Endothelial cell of umbilical vein (primary cell): ENCODE results near the gene HADHB. TPM values are rescaled to one million over a fixed set of nuclear protein-coding genes. Genes with fewer than 3 reads are reported as not detected.

Experiments
- BruUV-seq: library from RNA; stranded (reverse); fragments of 400-500 nt; replicated peaks from 2 replicates; lab custom pipeline; 2021; lab: Mats Ljungman, UMichigan
- CTCF ChIA-PET: fragments of 300-600, 350-600 bp; sonication (Branson Sonifier 250); formaldehyde crosslinking; loops from one replicate; lab custom pipeline; 2021; ENCODE audit warnings: antibody characterized with exemption, inconsistent platforms; lab: Charles Lee
- POLR2A ChIA-PET: fragments of 300-600, 350-600 bp; sonication (Branson Sonifier 250); formaldehyde crosslinking; loops from one replicate; lab custom pipeline; 2021; ENCODE audit warnings: antibody characterized with exemption, inconsistent platforms; lab: Charles Lee
- DNase-seq: peaks from one replicate; pipeline ENCODE4 v3.0.0-alpha.2; 2011; ENCODE audit warnings: low read depth, low spot score
- FAIRE-seq: peaks from 2 replicates; lab custom pipeline; 2011; peaks lifted over from hg19 to GRCh38; lab: Jason Lieb, UNC
- H2AFZ ChIP-seq: 2 replicates; pipeline ENCODE4 v1.6.0; 2012; ENCODE audit warnings: low read depth, low read length, control low read depth, inconsistent platforms
- H3K27ac ChIP-seq: 2 replicates; pipeline ENCODE4 v1.5.1; 2011; ENCODE audit warnings: low read depth, mild to moderate bottlenecking, control low read depth, low read length, moderate library complexity; ENCODE audit not compliant: insufficient read depth
- H3K27me3 ChIP-seq, 2 experiments: 2 replicates each; pipeline versions ENCODE4 v1.6.0 to v1.6.1; 2011; ENCODE audit warnings: low read length in 2 of 2, mixed read lengths in 1 of 2; ENCODE audit not compliant: control insufficient read depth in 2 of 2, insufficient read depth in 2 of 2
- H3K36me3 ChIP-seq, 2 experiments: 2 replicates in 1 of 2; 3 replicates in 1 of 2; pipeline ENCODE4 v1.5.1; 2011; ENCODE audit warnings: low read length in 2 of 2, mild to moderate bottlenecking in 1 of 2, moderate library complexity in 1 of 2; ENCODE audit not compliant: control insufficient read depth in 2 of 2, insufficient read depth in 2 of 2; ENCODE audit errors: extremely low read depth in 1 of 2
- H3K4me1 ChIP-seq: 3 replicates; pipeline ENCODE4 v1.5.1; 2011; ENCODE audit warnings: mild to moderate bottlenecking, low read length; ENCODE audit not compliant: control insufficient read depth, insufficient read depth; ENCODE audit errors: extremely low read depth
- H3K4me2 ChIP-seq: 2 replicates; pipeline ENCODE4 v1.6.1; 2011; ENCODE audit warnings: low read length, control low read depth, mixed read lengths; ENCODE audit not compliant: insufficient read depth
- H3K4me3 ChIP-seq, 3 experiments: fragments of 200-600 bp in 1 of 3; sonication (generic), shearing (Covaris generic) in 1 of 3; replicated peaks in 1 of 3; 2 replicates each; pipeline ENCODE4 v1.5.1; 2011 to 2016; ENCODE audit warnings: control low read depth in 3 of 3, low read length in 3 of 3, mild to moderate bottlenecking in 2 of 3, inconsistent platforms in 1 of 3, low read depth in 1 of 3, moderate library complexity in 1 of 3; ENCODE audit not compliant: insufficient read depth in 1 of 3
- H3K79me2 ChIP-seq: 2 replicates; pipeline ENCODE4 v1.6.0; 2012; ENCODE audit warnings: low read length, inconsistent platforms; ENCODE audit not compliant: control insufficient read depth, insufficient read depth
- H3K9ac ChIP-seq: replicated peaks from 2 replicates; pipeline ENCODE3; 2011; ENCODE audit warnings: low read length, control low read depth; ENCODE audit not compliant: insufficient read depth; ENCODE audit errors: extremely low read depth
- H3K9me1 ChIP-seq: replicated peaks from 3 replicates; pipeline ENCODE4 v1.6.0; 2011; ENCODE audit warnings: mild to moderate bottlenecking, low read length; ENCODE audit not compliant: control insufficient read depth, insufficient read depth; ENCODE audit errors: extremely low read depth
- H3K9me3 ChIP-seq: replicated peaks from 2 replicates; pipeline ENCODE4 v1.5.1; 2012; ENCODE audit warnings: low read length, inconsistent platforms; ENCODE audit not compliant: control insufficient read depth, insufficient read depth
- H4K20me1 ChIP-seq: replicated peaks from 2 replicates; pipeline ENCODE3; 2011; ENCODE audit warnings: mild to moderate bottlenecking, low read length; ENCODE audit not compliant: control insufficient read depth, insufficient read depth; ENCODE audit errors: extremely low read depth
- CTCF ChIP-seq, 2 donors: IDR thresholded peaks; 1 replicate in 1 of 2; 2 replicates in 1 of 2; pipeline ENCODE4 v1.5.1; 2011; ENCODE audit warnings: low read length in 2 of 2, mild to moderate bottlenecking in 2 of 2, moderate library complexity in 2 of 2, control low read depth in 1 of 2, inconsistent platforms in 1 of 2, low read depth in 1 of 2; ENCODE audit not compliant: insufficient read depth in 1 of 2; ENCODE audit errors: extremely low read depth in 1 of 2
- EZH2 ChIP-seq: IDR thresholded peaks from 2 replicates; pipeline ENCODE4 v1.6.1; 2012; ENCODE audit warnings: borderline replicate concordance, low read depth, mild to moderate bottlenecking, moderate library complexity, low read length, inconsistent platforms; ENCODE audit not compliant: severe bottlenecking
- FOS ChIP-seq: IDR thresholded peaks from 2 replicates; pipeline ENCODE4 v1.6.1; 2011; ENCODE audit warnings: mild to moderate bottlenecking, low read length, moderate library complexity, borderline replicate concordance; ENCODE audit not compliant: insufficient read depth
- GATA2 ChIP-seq: IDR thresholded peaks from 2 replicates; pipeline ENCODE4 v1.7.0; 2011; ENCODE audit warnings: low read depth, mild to moderate bottlenecking, moderate library complexity, mixed read lengths, low read length; ENCODE audit not compliant: insufficient read length, insufficient read depth
- JUN ChIP-seq: IDR thresholded peaks from 2 replicates; pipeline ENCODE4 v1.6.1; 2011; ENCODE audit warnings: borderline replicate concordance, low read depth; ENCODE audit not compliant: insufficient read length, insufficient read depth
- MAX ChIP-seq: IDR thresholded peaks from 2 replicates; pipeline ENCODE4 v1.6.1; 2011; ENCODE audit not compliant: insufficient read depth, insufficient read length
- MYC ChIP-seq: IDR thresholded peaks from one replicate; pipeline ENCODE4 v1.6.1; 2011; ENCODE audit warnings: mild to moderate bottlenecking, low read depth, low read length
- POLR2A ChIP-seq: IDR thresholded peaks from 2 replicates; pipeline ENCODE4 v1.6.1; 2012; ENCODE audit warnings: low read depth, mild to moderate bottlenecking, control low read depth, low read length
- POLR2AphosphoS5 ChIP-seq: IDR thresholded peaks from 2 replicates; pipeline ENCODE4 v1.6.1; 2012; ENCODE audit warnings: low read depth, mild to moderate bottlenecking, control low read depth, low read length, moderate library complexity; ENCODE audit not compliant: insufficient read depth
- dilution Hi-C: fragments of 300-500 bp; cut with MboI; formaldehyde crosslinking; loops from one replicate; pipeline ENCODE4 v1.15.0; 2019; ENCODE audit warnings: low sequenced_read_pairs; ENCODE audit not compliant: extremely low pct_ligation_motif_present
- intact Hi-C: fragments of 100-400 bp; cut with micrococcal nuclease; formaldehyde crosslinking; loops from one replicate; pipeline ENCODE4 v1.10.0; 2022
- polyA plus RNA-seq, 4 experiments: library from polyadenylated mRNA; depleted of rRNA in 3 of 4; stranded (reverse) in 3 of 4; unstranded in 1 of 4; fragments of >200 nt; gene quantifications; 2 replicates each; pipeline versions ENCODE4 v1.2.1 to v1.2.3, GENCODE V29; 2011 to 2012; ENCODE audit warnings: missing spikeins in 1 of 4
- total RNA-seq: library from RNA; stranded (reverse); gene quantifications from 2 replicates; pipeline ENCODE4 v1.2.3, GENCODE V29; 2021

HADHB gene
- total and polyA plus RNA-seq, 2 donors (not counting 3 experiments of a cell fraction or from before 2014, with no cell fraction given): 92.9 to 100 TPM

DNA sequence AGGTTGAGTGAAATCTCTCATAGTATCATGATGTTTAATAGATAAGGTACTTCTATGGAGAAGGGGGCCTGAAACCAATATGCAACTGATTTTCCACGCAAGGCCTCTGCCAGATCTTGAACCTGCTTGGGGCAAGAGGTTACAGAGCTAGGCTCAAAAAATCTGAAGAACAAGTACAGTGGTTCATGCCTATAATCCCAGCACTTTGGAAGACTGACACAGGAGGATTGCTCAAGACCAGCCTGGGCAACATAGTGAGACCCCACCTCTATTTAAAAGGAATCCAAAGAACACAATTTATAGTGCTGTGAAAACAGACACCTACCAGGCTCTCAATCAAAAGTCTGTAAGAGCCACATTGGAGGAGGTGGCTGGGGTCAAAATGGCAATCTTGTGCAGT is 28.9 kb upstream of the HADHB start:
- H3K4me2 ChIP-seq: no peak overlapping the region
- TF ChIP-seq POLR2A (no peak), GATA2 (no peak)
- no peak overlapping the region for H3K9ac ChIP-seq
- H3K27ac ChIP-seq: no peak overlapping the region
- DNase-seq: no peak
- BruUV-seq: no TSS peak
- POLR2A ChIA-PET: no interaction called here
- H3K36me3 ChIP-seq: peaks cover 18 to 28% of the 10 kb centered on the region in 2 experiments
- H4K20me1 ChIP-seq: no peaks in the 10 kb centered on the region
- no peak for FAIRE-seq
- intact Hi-C loops (no loop called here), dilution Hi-C loops (no loop called here)
- no peaks in the 10 kb centered on the region for H3K9me1 ChIP-seq
- H3K4me1 ChIP-seq: no peaks in the 10 kb centered on the region
- no peak overlapping the region for H3K4me3 ChIP-seq
- no peak overlapping the region for H2AFZ ChIP-seq
- H3K9me3 ChIP-seq: no peaks in the 10 kb centered on the region
- CTCF ChIA-PET: no interaction called here
- H3K27me3 ChIP-seq: no peaks in the 10 kb centered on the region
- no peaks in the 10 kb centered on the region for H3K79me2 ChIP-seq

DNA sequence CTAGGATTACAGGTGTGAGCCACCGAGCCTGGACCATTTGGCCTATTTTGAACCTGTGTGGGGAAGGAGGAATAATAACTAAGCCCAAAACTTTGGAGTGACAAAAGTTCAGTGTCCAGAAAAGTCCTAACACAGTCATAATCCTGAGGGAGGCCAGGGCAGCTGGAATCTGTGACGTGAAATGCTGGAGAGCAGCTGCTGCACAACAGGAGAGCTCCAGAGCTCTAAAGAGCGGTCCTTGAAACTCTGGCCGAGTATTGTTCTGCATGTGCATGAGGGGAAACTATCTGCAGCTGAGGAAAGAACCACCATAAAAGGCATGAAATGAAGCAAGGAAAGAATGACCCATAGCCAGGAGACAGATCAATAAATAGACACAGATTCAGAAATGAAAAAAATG is 28.2 kb upstream of the HADHB start:
- CTCF ChIA-PET: no interaction called here
- POLR2A ChIA-PET: no interaction called here
- H2AFZ ChIP-seq: no peak overlapping the region

More for the DNA sequence above, 28.2 kb upstream of the HADHB start:
- BruUV-seq: no TSS peak
- H3K27me3 ChIP-seq: no peaks in the 10 kb centered on the region
- H3K9me3 ChIP-seq: no peaks in the 10 kb centered on the region
- dilution Hi-C loops (no loop called here), intact Hi-C loops (no loop called here)
- H3K36me3 ChIP-seq: peaks cover 18 to 26% of the 10 kb centered on the region in 2 experiments
- no peak overlapping the region for H3K9ac ChIP-seq
- no peak for TF ChIP-seq CTCF (IDR thresholded peaks at IDR 0.05; ENCODE audit: extremely low read depth in 1 of 2, insufficient read depth in 1 of 2, low read depth in 1 of 2, low read length in 2 of 2)
- no peak for TF ChIP-seq JUN
- TF ChIP-seq EZH2: no peak
- TF ChIP-seq POLR2AphosphoS5: no peak
- TF ChIP-seq GATA2: no peak
- no peak for TF ChIP-seq MAX
- TF ChIP-seq FOS: no peak
- TF ChIP-seq POLR2A: no peak
- no peak for TF ChIP-seq MYC
- H3K27ac ChIP-seq: no peak overlapping the region
- FAIRE-seq (no peak), DNase-seq (no peak)
- H3K4me2 ChIP-seq: no peak overlapping the region
- H3K4me3 ChIP-seq: no peak overlapping the region
- H4K20me1 ChIP-seq: no peaks in the 10 kb centered on the region
- no peaks in the 10 kb centered on the region for H3K4me1 ChIP-seq
- no peaks in the 10 kb centered on the region for H3K79me2 ChIP-seq
- H3K9me1 ChIP-seq: no peaks in the 10 kb centered on the region
